ENCODE measurements around the gene PON3. TPM values are rescaled to one million over a fixed set of nuclear protein-coding genes. Genes with fewer than 3 reads are reported as not detected.

PON3 gene
- total RNA-seq, 1 experiment from 2014 or later = 1.2 TPM

DNA sequence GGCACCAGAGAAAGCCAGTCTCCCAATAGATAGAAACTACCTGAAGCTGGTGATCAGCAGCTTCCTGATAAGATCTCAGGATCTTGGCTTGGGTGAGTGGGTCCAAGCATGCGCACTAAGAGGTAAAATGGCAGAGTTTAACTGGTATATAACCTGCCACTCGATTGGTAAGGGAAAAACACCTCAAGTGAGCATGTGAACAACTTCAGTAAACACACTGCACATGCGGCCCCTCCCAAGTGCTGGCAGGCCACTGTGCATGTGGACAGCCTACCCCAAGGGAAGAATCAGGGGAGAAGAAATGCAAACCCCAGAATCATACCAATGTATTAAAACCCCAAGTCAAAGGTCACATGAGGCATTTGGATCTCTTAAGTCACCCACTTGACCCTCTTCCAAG, 54.1 kb downstream of the PON3 start:
- no peaks in the 10 kb centered on the region for H3K27me3 ChIP-seq (ENCODE audit: control insufficient read depth, insufficient read depth, low read length)
- no peaks in the 10 kb centered on the region for H3K4me1 ChIP-seq (ENCODE audit: control insufficient read depth, insufficient read depth, low read length)
- DNase-seq (ENCODE audit: low read depth, low spot score) (no peak), ATAC-seq (no peak)
- intact Hi-C loops (cut with micrococcal nuclease; ENCODE audit: unreplicated experiment) = no loop called here
- ChIA-PET POLR2A (no interaction called here), CTCF (no interaction called here)
- in situ Hi-C loops (cut with HindIII; ENCODE audit: low pct_unique_long_range_greater_than_20kb, low sequenced_read_pairs) = no loop called here
- TF ChIP-seq TCF7L2 (IDR thresholded peaks at IDR 0.05; ENCODE audit: low read depth, low read length) = no peak
- no peak for TF ChIP-seq POLR2AphosphoS5 (IDR thresholded peaks at IDR 0.05; ENCODE audit: low read depth, low read length)
- TF ChIP-seq, protein P1, sequence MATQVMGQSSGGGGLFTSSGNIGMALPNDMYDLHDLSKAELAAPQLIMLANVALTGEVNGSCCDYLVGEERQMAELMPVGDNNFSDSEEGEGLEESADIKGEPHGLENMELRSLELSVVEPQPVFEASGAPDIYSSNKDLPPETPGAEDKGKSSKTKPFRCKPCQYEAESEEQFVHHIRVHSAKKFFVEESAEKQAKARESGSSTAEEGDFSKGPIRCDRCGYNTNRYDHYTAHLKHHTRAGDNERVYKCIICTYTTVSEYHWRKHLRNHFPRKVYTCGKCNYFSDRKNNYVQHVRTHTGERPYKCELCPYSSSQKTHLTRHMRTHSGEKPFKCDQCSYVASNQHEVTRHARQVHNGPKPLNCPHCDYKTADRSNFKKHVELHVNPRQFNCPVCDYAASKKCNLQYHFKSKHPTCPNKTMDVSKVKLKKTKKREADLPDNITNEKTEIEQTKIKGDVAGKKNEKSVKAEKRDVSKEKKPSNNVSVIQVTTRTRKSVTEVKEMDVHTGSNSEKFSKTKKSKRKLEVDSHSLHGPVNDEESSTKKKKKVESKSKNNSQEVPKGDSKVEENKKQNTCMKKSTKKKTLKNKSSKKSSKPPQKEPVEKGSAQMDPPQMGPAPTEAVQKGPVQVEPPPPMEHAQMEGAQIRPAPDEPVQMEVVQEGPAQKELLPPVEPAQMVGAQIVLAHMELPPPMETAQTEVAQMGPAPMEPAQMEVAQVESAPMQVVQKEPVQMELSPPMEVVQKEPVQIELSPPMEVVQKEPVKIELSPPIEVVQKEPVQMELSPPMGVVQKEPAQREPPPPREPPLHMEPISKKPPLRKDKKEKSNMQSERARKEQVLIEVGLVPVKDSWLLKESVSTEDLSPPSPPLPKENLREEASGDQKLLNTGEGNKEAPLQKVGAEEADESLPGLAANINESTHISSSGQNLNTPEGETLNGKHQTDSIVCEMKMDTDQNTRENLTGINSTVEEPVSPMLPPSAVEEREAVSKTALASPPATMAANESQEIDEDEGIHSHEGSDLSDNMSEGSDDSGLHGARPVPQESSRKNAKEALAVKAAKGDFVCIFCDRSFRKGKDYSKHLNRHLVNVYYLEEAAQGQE (IDR thresholded peaks at IDR 0.05; ENCODE audit: insufficient read depth in 1 of 2, low read depth in 2 of 2, low read length in 1 of 2) = no peak
- TF ChIP-seq, protein P2, sequence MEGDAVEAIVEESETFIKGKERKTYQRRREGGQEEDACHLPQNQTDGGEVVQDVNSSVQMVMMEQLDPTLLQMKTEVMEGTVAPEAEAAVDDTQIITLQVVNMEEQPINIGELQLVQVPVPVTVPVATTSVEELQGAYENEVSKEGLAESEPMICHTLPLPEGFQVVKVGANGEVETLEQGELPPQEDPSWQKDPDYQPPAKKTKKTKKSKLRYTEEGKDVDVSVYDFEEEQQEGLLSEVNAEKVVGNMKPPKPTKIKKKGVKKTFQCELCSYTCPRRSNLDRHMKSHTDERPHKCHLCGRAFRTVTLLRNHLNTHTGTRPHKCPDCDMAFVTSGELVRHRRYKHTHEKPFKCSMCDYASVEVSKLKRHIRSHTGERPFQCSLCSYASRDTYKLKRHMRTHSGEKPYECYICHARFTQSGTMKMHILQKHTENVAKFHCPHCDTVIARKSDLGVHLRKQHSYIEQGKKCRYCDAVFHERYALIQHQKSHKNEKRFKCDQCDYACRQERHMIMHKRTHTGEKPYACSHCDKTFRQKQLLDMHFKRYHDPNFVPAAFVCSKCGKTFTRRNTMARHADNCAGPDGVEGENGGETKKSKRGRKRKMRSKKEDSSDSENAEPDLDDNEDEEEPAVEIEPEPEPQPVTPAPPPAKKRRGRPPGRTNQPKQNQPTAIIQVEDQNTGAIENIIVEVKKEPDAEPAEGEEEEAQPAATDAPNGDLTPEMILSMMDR (IDR thresholded peaks at IDR 0.05) = no peak
- TF ChIP-seq SIN3A (IDR thresholded peaks at IDR 0.05; ENCODE audit: borderline replicate concordance, insufficient read depth, low read depth, low read length) = no peak
- no peak overlapping the region for H3K4me3 ChIP-seq (ENCODE audit: low read depth in 2 of 2, low read length in 2 of 2)
- H3K27ac ChIP-seq (ENCODE audit: low read length) = no peak overlapping the region
- no TSS peak for BruUV-seq (replicated peaks)
- H3K9me3 ChIP-seq (ENCODE audit: control insufficient read depth, insufficient read depth, low read depth, low read length) = no peaks in the 10 kb centered on the region
- H3K36me3 ChIP-seq (ENCODE audit: control insufficient read depth, insufficient read depth, low read length) = no peaks in the 10 kb centered on the region; the same call in 1 of the 2 replicates

DNA sequence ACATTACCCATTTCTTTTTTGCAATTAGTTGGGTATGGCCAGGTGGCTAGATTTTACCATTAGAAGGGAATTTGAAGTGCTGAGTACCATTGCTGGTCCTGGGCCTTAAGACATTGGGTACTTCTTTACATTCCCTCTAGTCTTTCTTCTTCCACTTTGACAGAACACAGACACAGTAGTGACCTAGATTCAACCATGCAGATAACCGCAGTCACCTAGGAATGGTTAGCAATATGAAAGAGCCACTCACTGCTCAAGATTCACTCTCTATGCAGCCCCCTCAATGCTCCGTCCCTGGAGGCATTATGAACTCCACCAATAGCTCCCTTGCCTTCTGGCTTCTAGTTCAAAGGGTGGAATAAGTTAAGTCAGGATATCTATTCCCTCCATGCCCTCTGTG, 55.7 kb downstream of the PON3 start:
- no peak for DNase-seq (ENCODE audit: low read depth, low spot score)
- no TSS peak for BruUV-seq (replicated peaks)
- H3K4me1 ChIP-seq (ENCODE audit: control insufficient read depth, insufficient read depth, low read length) = no peaks in the 10 kb centered on the region
- H3K27me3 ChIP-seq (ENCODE audit: control insufficient read depth, insufficient read depth, low read length) = no peaks in the 10 kb centered on the region
- ChIA-PET POLR2A (no interaction called here), CTCF (no interaction called here)
- H3K27ac ChIP-seq (ENCODE audit: low read length) = no peak overlapping the region
- H3K4me3 ChIP-seq (ENCODE audit: low read depth in 2 of 2, low read length in 2 of 2) = no peak overlapping the region
- TF ChIP-seq SIN3A (IDR thresholded peaks at IDR 0.05; ENCODE audit: borderline replicate concordance, insufficient read depth, low read depth, low read length) (no peak), POLR2AphosphoS5 (IDR thresholded peaks at IDR 0.05; ENCODE audit: low read depth, low read length) (no peak), TCF7L2 (IDR thresholded peaks at IDR 0.05; ENCODE audit: low read depth, low read length) (no peak)
- TF ChIP-seq, protein P2 (IDR thresholded peaks at IDR 0.05) = no peak
- TF ChIP-seq, protein P1 (IDR thresholded peaks at IDR 0.05; ENCODE audit: insufficient read depth in 1 of 2, low read depth in 2 of 2, low read length in 1 of 2) = no peak
- intact Hi-C loops (cut with micrococcal nuclease; ENCODE audit: unreplicated experiment) = no loop called here
- in situ Hi-C loops (cut with HindIII; ENCODE audit: low pct_unique_long_range_greater_than_20kb, low sequenced_read_pairs) = no loop called here
- no peak for ATAC-seq
- no peaks in the 10 kb centered on the region; the same call in 1 of the 2 replicates for H3K36me3 ChIP-seq (ENCODE audit: control insufficient read depth, insufficient read depth, low read length)
- no peaks in the 10 kb centered on the region for H3K9me3 ChIP-seq (ENCODE audit: control insufficient read depth, insufficient read depth, low read depth, low read length)

Data from Panc1 (cell line).